Suprapubic skin (tissue), 2 donors: Measurements from ENCODE around the gene RACK1.

ENCODE experiments used
- EP300 ChIP-seq: sonication (generic); formaldehyde crosslinking; IDR thresholded peaks from one replicate; pipeline ENCODE4 v1.6.1; 2017; ENCODE audit warnings: antibody characterized with exemption
- POLR2A ChIP-seq, 2 donors: fragments of 450-650 bp; IDR thresholded peaks; one replicate each; pipeline ENCODE4 v1.6.1; 2017; ENCODE audit warnings: antibody characterized with exemption in 2 of 2, mild to moderate bottlenecking in 2 of 2, moderate library complexity in 2 of 2

GRCh38 chr5:181259974-181260719 lies 16.4 kb upstream of the RACK1 start:
- TF ChIP-seq POLR2A (IDR thresholded peaks at IDR 0.05) = no peak
- TF ChIP-seq EP300 = no peak
